Measurements from ENCODE around the gene RIC8A. TPM values are rescaled to one million over a fixed set of nuclear protein-coding genes. Genes with fewer than 3 reads are reported as not detected.

RIC8A gene
- total and polyA plus RNA-seq, 9 of the 15 experiments (the other 6 are each of a cell fraction or from before 2014, with no cell fraction given), result 10.7 to 108 (median 72.1) TPM

DNA sequence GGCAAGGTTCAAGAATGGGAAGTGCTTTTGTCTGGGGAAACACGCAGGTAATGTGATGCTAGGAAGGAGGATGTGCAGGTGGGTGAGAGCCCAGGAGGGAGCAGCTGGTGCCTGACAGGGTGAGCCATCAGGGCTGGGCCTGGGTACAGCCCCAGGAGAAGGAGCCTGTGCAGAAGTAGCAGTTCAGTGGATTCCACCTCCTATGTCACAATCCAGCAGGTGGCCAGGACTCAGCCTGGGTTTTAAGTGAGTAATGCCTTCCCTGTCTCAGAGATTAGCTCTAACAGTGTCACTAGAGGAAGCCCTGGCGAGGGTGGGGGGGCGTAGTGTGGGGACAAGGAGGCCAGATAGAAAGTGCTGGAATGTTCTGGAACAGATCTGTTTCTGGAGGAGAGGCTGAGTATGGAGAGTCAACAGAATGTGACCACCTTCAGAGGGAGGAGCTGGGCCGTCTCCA, 8.1 kb downstream of the RIC8A start (continued):
- TF ChIP-seq, protein P1, sequence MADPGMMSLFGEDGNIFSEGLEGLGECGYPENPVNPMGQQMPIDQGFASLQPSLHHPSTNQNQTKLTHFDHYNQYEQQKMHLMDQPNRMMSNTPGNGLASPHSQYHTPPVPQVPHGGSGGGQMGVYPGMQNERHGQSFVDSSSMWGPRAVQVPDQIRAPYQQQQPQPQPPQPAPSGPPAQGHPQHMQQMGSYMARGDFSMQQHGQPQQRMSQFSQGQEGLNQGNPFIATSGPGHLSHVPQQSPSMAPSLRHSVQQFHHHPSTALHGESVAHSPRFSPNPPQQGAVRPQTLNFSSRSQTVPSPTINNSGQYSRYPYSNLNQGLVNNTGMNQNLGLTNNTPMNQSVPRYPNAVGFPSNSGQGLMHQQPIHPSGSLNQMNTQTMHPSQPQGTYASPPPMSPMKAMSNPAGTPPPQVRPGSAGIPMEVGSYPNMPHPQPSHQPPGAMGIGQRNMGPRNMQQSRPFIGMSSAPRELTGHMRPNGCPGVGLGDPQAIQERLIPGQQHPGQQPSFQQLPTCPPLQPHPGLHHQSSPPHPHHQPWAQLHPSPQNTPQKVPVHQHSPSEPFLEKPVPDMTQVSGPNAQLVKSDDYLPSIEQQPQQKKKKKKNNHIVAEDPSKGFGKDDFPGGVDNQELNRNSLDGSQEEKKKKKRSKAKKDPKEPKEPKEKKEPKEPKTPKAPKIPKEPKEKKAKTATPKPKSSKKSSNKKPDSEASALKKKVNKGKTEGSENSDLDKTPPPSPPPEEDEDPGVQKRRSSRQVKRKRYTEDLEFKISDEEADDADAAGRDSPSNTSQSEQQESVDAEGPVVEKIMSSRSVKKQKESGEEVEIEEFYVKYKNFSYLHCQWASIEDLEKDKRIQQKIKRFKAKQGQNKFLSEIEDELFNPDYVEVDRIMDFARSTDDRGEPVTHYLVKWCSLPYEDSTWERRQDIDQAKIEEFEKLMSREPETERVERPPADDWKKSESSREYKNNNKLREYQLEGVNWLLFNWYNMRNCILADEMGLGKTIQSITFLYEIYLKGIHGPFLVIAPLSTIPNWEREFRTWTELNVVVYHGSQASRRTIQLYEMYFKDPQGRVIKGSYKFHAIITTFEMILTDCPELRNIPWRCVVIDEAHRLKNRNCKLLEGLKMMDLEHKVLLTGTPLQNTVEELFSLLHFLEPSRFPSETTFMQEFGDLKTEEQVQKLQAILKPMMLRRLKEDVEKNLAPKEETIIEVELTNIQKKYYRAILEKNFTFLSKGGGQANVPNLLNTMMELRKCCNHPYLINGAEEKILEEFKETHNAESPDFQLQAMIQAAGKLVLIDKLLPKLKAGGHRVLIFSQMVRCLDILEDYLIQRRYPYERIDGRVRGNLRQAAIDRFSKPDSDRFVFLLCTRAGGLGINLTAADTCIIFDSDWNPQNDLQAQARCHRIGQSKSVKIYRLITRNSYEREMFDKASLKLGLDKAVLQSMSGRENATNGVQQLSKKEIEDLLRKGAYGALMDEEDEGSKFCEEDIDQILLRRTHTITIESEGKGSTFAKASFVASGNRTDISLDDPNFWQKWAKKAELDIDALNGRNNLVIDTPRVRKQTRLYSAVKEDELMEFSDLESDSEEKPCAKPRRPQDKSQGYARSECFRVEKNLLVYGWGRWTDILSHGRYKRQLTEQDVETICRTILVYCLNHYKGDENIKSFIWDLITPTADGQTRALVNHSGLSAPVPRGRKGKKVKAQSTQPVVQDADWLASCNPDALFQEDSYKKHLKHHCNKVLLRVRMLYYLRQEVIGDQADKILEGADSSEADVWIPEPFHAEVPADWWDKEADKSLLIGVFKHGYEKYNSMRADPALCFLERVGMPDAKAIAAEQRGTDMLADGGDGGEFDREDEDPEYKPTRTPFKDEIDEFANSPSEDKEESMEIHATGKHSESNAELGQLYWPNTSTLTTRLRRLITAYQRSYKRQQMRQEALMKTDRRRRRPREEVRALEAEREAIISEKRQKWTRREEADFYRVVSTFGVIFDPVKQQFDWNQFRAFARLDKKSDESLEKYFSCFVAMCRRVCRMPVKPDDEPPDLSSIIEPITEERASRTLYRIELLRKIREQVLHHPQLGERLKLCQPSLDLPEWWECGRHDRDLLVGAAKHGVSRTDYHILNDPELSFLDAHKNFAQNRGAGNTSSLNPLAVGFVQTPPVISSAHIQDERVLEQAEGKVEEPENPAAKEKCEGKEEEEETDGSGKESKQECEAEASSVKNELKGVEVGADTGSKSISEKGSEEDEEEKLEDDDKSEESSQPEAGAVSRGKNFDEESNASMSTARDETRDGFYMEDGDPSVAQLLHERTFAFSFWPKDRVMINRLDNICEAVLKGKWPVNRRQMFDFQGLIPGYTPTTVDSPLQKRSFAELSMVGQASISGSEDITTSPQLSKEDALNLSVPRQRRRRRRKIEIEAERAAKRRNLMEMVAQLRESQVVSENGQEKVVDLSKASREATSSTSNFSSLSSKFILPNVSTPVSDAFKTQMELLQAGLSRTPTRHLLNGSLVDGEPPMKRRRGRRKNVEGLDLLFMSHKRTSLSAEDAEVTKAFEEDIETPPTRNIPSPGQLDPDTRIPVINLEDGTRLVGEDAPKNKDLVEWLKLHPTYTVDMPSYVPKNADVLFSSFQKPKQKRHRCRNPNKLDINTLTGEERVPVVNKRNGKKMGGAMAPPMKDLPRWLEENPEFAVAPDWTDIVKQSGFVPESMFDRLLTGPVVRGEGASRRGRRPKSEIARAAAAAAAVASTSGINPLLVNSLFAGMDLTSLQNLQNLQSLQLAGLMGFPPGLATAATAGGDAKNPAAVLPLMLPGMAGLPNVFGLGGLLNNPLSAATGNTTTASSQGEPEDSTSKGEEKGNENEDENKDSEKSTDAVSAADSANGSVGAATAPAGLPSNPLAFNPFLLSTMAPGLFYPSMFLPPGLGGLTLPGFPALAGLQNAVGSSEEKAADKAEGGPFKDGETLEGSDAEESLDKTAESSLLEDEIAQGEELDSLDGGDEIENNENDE (IDR thresholded peaks at IDR 0.05; ENCODE audit: low read depth, low read length), result no peak
- TF ChIP-seq POLR2A (conservative IDR thresholded peaks at IDR 0.05) (peak; percentile 63; the same call in 1 of the 2 replicates), ZNF57 (CRISPR knock-in tag; IDR thresholded peaks at IDR 0.05) (no peak), SPI1 (IDR thresholded peaks at IDR 0.05; ENCODE audit: borderline replicate concordance, low read depth, low read length) (peak; percentile 27; the same call in 1 of the 2 replicates)
